Measurements from ENCODE around the gene FBXL2. TPM values are rescaled to one million over a fixed set of nuclear protein-coding genes. Genes with fewer than 3 reads are reported as not detected.

The FBXL2 gene
- total RNA-seq, 1 experiment from 2014 or later = 7.2 TPM

- Histone ChIP-seq H3K27me3 (ENCODE audit: low read length) (no peaks in the 10 kb centered on the region), H3K79me2 (ENCODE audit: low read length) (peaks cover 11% of the 10 kb centered on the region), H3K36me3 (ENCODE audit: low read depth, low read length) (no peaks in the 10 kb centered on the region), H3K9me2 (replicated peaks; ENCODE audit: low read length) (no peaks in the 10 kb centered on the region), H2AFZ (ENCODE audit: low read length) (no peak overlapping the region), H3K9me3 (ENCODE audit: low read length) (no peaks in the 10 kb centered on the region), H3K9ac (ENCODE audit: low read length) (no peak overlapping the region), H3K4me3 (ENCODE audit: low read length) (no peak overlapping the region), H3K4me2 (ENCODE audit: low read length) (no peak overlapping the region), H3F3A (ENCODE audit: low read length, unreplicated experiment) (no peaks in the 10 kb centered on the region), H3K27ac (ENCODE audit: low read length) (no peak overlapping the region), H3K4me1 (ENCODE audit: insufficient read depth, low read length) (peaks cover 6% of the 10 kb centered on the region), H4K20me1 (ENCODE audit: low read length) (no peaks in the 10 kb centered on the region)
- TF ChIP-seq, protein P1, sequence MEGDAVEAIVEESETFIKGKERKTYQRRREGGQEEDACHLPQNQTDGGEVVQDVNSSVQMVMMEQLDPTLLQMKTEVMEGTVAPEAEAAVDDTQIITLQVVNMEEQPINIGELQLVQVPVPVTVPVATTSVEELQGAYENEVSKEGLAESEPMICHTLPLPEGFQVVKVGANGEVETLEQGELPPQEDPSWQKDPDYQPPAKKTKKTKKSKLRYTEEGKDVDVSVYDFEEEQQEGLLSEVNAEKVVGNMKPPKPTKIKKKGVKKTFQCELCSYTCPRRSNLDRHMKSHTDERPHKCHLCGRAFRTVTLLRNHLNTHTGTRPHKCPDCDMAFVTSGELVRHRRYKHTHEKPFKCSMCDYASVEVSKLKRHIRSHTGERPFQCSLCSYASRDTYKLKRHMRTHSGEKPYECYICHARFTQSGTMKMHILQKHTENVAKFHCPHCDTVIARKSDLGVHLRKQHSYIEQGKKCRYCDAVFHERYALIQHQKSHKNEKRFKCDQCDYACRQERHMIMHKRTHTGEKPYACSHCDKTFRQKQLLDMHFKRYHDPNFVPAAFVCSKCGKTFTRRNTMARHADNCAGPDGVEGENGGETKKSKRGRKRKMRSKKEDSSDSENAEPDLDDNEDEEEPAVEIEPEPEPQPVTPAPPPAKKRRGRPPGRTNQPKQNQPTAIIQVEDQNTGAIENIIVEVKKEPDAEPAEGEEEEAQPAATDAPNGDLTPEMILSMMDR (conservative IDR thresholded peaks at IDR 0.05; ENCODE audit: low read depth, low read length) = no peak
- TF ChIP-seq EZH2phosphoT487 (IDR thresholded peaks at IDR 0.05; ENCODE audit: borderline replicate concordance, low read length) = no peak
- TF ChIP-seq EZH2 (IDR thresholded peaks at IDR 0.05; ENCODE audit: low read length, unreplicated experiment) = no peak
- no peak for DNase-seq
- no TSS peak for BruUV-seq (replicated peaks)
- POLR2A ChIA-PET (ENCODE audit: unreplicated experiment) = no interaction called here
- no peak for ATAC-seq
- CTCF ChIA-PET = no interaction called here
- intact Hi-C loops (cut with micrococcal nuclease) = no loop called here
Measured at GRCh38 chr3:33273628-33274027, 3.6 kb upstream of the FBXL2 start.

DNA sequence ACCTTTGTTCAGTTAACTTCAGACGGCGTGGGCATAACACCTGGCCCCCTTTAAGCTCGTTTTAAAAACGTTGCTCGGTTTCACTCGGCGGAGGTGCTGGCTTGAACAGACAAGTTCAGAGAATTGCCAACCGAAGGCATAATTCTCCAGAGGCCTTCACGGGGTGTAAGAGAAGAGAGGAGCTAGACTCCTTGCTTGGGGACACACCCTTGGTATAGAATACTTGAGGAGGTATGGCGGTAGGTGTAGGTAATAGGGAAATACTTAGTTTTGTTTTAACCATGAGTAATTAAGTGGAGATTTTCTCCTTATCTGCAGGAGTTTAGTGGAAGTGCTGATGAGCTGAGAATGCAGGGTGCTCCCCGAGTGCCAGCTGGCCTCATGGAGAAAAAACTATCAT, 921 bp downstream of the FBXL2 start:
- no peak for TF ChIP-seq EZH2phosphoT487 (IDR thresholded peaks at IDR 0.05; ENCODE audit: borderline replicate concordance, low read length)
- TF ChIP-seq, protein P1 (conservative IDR thresholded peaks at IDR 0.05; ENCODE audit: low read depth, low read length) = no peak
- H3K9me3 ChIP-seq (ENCODE audit: low read length) = no peaks in the 10 kb centered on the region
- H3K79me2 ChIP-seq (ENCODE audit: low read length) = peaks cover 27% of the 10 kb centered on the region
- peak overlapping the region; percentile 74 for H3K4me3 ChIP-seq (ENCODE audit: low read length)
- H3K4me2 ChIP-seq (ENCODE audit: low read length) = peak overlapping the region; percentile 92
- H3K27me3 ChIP-seq (ENCODE audit: low read length) = no peaks in the 10 kb centered on the region
- H3K27ac ChIP-seq (ENCODE audit: low read length) = no peak overlapping the region
- H3K9me2 ChIP-seq (replicated peaks; ENCODE audit: low read length) = no peaks in the 10 kb centered on the region
- H3F3A ChIP-seq (ENCODE audit: low read length, unreplicated experiment) = peaks cover 5% of the 10 kb centered on the region
- CTCF ChIA-PET = interaction anchor here (0.6 kb wide), 1 partner anchor 80 kb away, joined by 7 read pairs; no protein-coding TSS in a partner anchor
- H3K36me3 ChIP-seq (ENCODE audit: low read depth, low read length) = no peaks in the 10 kb centered on the region
- peak; percentile 20 for DNase-seq
- BruUV-seq (replicated peaks) = TSS peak; percentile 61
- POLR2A ChIA-PET (ENCODE audit: unreplicated experiment) = interaction anchor here (0.6 kb wide), 1 partner anchor 21 kb away, joined by 3 read pairs; no protein-coding TSS in a partner anchor
- peak overlapping the region; percentile 73 for H2AFZ ChIP-seq (ENCODE audit: low read length)
- intact Hi-C loops (cut with micrococcal nuclease) = loop anchor here (2.0 kb wide), 1 partner anchor 95 kb away; no protein-coding TSS in a partner anchor
- H3K4me1 ChIP-seq (ENCODE audit: insufficient read depth, low read length) = peaks cover 9% of the 10 kb centered on the region
- peak; percentile 30 for ATAC-seq
- H4K20me1 ChIP-seq (ENCODE audit: low read length) = no peaks in the 10 kb centered on the region
- H3K9ac ChIP-seq (ENCODE audit: low read length) = peak overlapping the region; percentile 82

- TF ChIP-seq, protein P1 (conservative IDR thresholded peaks at IDR 0.05; ENCODE audit: low read depth, low read length) = no peak
- TF ChIP-seq EZH2phosphoT487 (IDR thresholded peaks at IDR 0.05; ENCODE audit: borderline replicate concordance, low read length) = no peak
- no peak for TF ChIP-seq EZH2 (IDR thresholded peaks at IDR 0.05; ENCODE audit: low read length, unreplicated experiment)
Measured at GRCh38 chr3:33287672-33288282, 10.5 kb downstream of the FBXL2 start.

More at GRCh38 chr3:33287672-33288282, 10.5 kb downstream of the FBXL2 start:
- DNase-seq (no peak), ATAC-seq (no peak)
- no peak overlapping the region for H3K4me2 ChIP-seq (ENCODE audit: low read length)
- no peak overlapping the region for H3K4me3 ChIP-seq (ENCODE audit: low read length)
- no peaks in the 10 kb centered on the region for H3K4me1 ChIP-seq (ENCODE audit: insufficient read depth, low read length)
- no peaks in the 10 kb centered on the region for H3K9me3 ChIP-seq (ENCODE audit: low read length)
- no peaks in the 10 kb centered on the region for H3K9me2 ChIP-seq (replicated peaks; ENCODE audit: low read length)
- H2AFZ ChIP-seq (ENCODE audit: low read length) = no peak overlapping the region
- H3K9ac ChIP-seq (ENCODE audit: low read length) = no peak overlapping the region
- H3K36me3 ChIP-seq (ENCODE audit: low read depth, low read length) = no peaks in the 10 kb centered on the region
- ChIA-PET CTCF (no interaction called here), POLR2A (ENCODE audit: unreplicated experiment) (no interaction called here)
- H3K79me2 ChIP-seq (ENCODE audit: low read length) = no peaks in the 10 kb centered on the region
- H3F3A ChIP-seq (ENCODE audit: low read length, unreplicated experiment) = no peaks in the 10 kb centered on the region
- H4K20me1 ChIP-seq (ENCODE audit: low read length) = no peaks in the 10 kb centered on the region
- H3K27me3 ChIP-seq (ENCODE audit: low read length) = no peaks in the 10 kb centered on the region
- BruUV-seq (replicated peaks) = no TSS peak
- no peak overlapping the region for H3K27ac ChIP-seq (ENCODE audit: low read length)
- intact Hi-C loops (cut with micrococcal nuclease) = no loop called here
